Activated CD8-positive, alpha-beta memory T cell treated with anti-CD3 and anti-CD28 coated beads, Interleukin-2, amount 50 U/mL, for 48 hours (primary cell): ENCODE measurements around the gene CPNE2.
"Not testable (repeated sequence)": the region's sequence is repeated elsewhere in the genome, so short reads cannot be mapped to it uniquely, and the experiment has no call there.

Experiments
- DNase-seq: peaks from one replicate; pipeline ENCODE4 v3.0.0-alpha.2; 2020

CPNE2 gene

GRCh38 chr16:57099965-57100364 is 7.6 kb downstream of the CPNE2 start:
- not testable (repeated sequence) for DNase-seq

GRCh38 chr16:57100445-57100844 is 8.1 kb downstream of the CPNE2 start:
- no peak for DNase-seq

- no peak for DNase-seq
Measured at GRCh38 chr16:57102888-57103851, 10.8 kb downstream of the CPNE2 start.

DNA sequence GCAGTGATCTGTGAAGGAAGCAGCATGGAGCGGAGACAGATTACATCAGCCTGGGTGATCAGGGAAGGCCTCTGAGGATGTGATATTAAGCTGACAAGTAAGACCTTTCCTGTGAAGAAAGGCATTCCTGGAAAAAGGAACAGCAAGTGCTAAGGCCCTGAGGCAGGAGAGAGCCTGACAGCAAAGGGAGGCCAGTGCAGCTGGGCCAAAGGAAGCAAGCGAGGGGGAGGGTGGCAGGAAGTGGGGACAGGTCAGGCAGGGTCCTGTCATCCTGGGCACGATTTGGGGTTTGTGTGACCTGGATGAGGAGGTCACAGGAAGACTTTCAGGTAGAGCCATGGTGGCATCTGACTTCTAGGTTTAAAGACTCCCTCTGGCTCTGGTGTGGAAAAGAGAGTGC is 12.3 kb downstream of the CPNE2 start:
- no peak for DNase-seq

DNA sequence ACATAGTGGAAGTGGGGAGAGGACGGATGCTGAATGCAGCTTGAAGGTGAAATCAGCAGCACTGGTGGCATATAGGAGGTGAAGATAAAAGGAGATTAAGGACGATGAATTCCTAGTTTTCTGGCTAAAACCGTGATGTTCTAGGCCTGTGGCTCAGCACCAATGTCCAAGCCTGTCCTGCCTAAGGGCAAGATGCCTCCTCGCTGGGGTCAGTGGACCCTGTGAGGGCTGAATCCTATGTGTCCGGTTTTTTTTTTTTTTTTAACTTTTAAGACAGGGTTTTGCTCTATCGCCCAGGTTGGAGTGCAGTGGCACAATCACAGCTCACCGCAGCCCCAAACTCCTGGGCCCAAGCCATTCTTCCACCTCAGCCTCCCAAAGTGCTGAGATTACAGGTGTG is 12.8 kb downstream of the CPNE2 start:
- no peak for DNase-seq

DNA sequence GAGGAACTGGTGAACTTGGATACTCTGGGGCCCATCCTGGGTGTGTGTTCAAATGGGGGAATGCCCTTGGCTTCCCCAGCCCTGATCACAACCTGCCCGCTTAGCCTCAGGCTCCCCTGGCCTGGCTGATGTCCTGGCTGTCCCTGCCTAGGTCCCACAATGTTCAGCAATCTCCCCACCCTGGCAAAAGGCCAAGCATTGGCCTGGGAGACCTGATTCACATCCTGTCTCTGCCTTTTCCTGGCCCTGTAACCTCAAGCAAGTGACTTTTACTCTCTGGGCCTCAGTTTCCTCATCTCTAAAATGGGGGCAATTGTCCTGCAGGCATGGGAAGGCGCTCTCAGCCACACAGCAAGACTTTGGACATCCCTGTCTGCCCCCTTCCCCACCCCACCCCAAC is 14.4 kb downstream of the CPNE2 start:
- no peak for DNase-seq

- no peak for DNase-seq
Measured at GRCh38 chr16:57107321-57107922, 15.0 kb downstream of the CPNE2 start.

GRCh38 chr16:57108432-57108831 is 16.0 kb downstream of the CPNE2 start:
- DNase-seq: no peak

GRCh38 chr16:57109259-57110105 is 17.1 kb downstream of the CPNE2 start:
- DNase-seq: not testable (repeated sequence)

DNA sequence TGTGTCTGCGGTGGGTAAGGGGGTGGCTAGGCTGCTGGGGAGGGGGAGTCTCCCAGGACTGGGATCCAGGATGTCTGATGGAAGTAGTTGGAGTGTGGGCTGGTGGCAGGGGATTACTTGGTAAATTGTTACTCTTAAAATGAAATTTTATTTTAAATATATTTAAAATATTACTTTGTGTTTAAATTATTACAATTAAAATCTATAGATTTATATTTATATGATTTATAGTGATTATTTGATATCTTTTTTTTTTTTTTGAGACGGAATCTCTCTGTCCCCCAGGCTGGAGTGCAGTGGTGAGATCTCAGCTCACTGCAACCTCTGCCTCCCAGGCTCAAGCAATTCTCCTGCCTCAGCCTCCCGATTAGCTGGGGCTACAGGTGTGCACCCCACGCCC is 18.6 kb downstream of the CPNE2 start:
- no peak for DNase-seq

- no peak for DNase-seq
Measured at GRCh38 chr16:57111420-57111819, 19.0 kb downstream of the CPNE2 start.

GRCh38 chr16:57112403-57113041 is 20.1 kb downstream of the CPNE2 start:
- DNase-seq: no peak

GRCh38 chr16:57113042-57113453 is 20.7 kb downstream of the CPNE2 start:
- no peak for DNase-seq

GRCh38 chr16:57113664-57114063 is 21.3 kb downstream of the CPNE2 start:
- DNase-seq: no peak

DNA sequence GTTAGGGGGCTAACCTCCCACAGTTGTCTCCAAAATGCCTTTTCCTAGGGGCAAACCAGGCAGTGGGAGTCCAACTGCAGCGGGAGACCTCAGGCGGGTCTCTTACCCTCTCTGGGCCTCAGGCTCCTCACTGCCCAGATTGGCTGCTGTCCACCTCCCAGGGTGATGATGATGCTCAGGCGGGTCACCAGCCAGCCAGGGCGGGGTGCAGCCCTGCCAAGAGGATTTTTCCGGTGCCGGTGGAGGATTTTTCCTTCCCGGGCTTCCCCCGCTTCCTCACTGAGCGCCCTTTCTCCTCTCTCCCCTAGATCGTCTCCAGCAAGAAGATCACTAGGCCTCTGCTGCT is 22.8 kb downstream of the CPNE2 start:
- no peak for DNase-seq

- no peak for DNase-seq
Measured at GRCh38 chr16:57115514-57116182, 23.3 kb downstream of the CPNE2 start.

DNA sequence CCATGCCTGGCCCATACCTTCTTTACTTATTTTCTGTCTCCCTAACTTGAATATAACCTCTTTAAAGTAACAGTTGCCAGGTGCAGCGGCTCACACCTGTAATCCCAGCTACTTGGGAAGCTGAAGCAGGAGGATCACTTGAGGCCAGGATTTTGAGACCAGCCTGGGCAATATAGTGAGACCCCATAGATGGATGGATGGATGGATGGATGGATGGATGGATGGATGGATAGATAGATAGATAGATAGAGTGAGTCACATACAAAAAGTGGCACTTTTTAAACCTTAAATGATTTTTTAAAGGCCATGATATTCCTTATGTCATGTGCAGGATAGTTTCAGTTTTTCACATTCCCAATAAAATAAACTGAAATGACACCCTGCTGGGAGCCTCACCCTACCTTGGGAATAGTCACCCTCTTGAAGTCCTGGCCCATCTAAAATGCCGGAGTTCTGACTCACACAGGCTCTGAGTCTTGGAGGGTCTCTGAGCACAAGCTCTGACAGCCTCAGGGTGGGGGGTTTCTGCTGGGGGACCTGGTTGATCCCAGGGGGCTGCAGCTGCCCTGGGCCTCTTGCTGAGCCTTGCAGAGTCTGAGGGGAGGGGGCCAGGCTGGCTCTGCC is 26.2 kb downstream of the CPNE2 start:
- DNase-seq: no peak

DNA sequence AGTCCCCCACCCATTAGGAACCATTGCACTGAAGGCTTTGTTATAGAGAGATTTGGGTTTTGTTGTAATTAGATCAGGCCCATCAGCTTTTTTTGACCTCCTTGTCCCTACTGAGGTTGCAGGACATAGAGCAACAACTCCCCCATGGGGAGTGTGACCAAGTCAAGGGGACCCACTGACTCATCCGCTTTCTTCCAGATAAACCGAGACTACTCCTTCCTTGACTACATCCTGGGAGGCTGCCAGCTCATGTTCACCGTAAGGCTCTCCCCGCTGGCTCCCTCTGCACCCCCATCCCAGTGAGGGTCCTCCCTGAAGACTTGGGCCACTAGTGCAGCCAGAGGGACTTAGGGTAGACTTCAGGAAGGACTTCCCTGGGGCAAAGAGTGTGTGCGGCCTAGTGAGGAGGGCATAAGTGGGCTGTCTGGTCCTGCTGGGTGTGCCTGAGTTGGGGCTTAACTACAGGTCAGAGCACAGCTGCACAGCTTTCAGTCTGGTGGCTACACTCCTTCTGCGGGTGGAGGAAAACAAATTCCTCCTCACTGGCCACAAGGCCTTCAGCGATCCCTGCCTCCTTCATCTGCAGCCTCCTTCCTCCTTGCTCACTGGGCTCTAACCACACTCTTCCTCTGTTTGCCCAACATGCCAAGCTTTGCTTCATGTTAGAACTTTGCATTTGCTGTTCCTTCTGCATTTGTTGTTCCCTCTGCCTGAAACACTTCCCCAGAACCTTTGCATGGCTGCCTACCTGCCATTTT is 31.0 kb downstream of the CPNE2 start:
- no peak for DNase-seq

GRCh38 chr16:57123974-57124674 is 31.7 kb downstream of the CPNE2 start:
- no peak for DNase-seq

DNA sequence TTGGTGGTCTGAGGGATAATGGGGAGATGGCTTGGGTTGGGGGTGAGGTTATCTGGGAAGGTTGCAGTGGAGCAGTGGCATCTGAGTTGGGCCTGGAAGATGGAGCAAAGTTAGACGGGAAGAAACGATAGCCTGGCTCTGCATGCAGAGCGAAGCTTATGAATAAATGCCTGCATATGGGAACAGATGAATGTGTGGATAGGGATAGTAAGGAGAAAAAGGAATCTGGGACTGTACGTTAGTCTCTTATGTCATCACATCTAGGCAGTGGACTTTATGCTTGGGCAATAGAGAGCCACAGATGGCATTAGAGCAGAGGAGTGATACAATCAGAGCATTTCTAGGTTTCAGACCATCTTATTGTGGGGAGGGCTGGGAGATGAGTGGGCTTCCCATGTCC is 33.0 kb downstream of the CPNE2 start:
- no peak for DNase-seq

DNA sequence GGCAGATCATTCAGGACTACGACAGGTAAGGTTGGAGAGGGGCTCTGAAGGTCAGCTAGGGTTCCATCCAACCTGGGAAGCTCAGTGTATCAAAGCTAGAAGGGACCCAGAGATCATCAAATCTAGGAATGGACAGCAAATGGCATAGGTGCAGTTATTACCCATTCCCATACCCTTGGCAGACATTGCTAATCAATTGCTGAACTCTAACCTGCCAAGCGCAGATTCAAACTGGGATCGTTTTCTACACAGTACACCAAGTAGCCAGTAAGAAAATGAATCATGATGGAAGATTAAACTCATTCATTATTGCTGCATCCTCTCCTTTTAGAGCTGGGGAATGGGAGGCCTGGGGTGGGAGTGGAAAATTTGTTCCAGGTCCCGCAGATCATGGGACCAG is 33.6 kb downstream of the CPNE2 start:
- no peak for DNase-seq
